D721Med (cell line): ENCODE data around the gene KRTAP9-8.
"Not testable (repeated sequence)": the region's sequence is repeated elsewhere in the genome, so short reads cannot be mapped to it uniquely, and the experiment has no call there.

ENCODE experiments used
- DNase-seq: peaks from one replicate; pipeline ENCODE4 v3.0.0; 2011; ENCODE audit warnings: low spot score; ENCODE audit not compliant: insufficient read length
- FAIRE-seq: peaks from 2 replicates; lab custom pipeline; 2011; peaks lifted over from hg19 to GRCh38; lab: Jason Lieb, UNC
- TF ChIP-seq, protein P1 (sequence below): IDR thresholded peaks from 2 replicates; pipeline ENCODE4 v1.5.1; 2012; ENCODE audit warnings: mild to moderate bottlenecking, control low read depth; ENCODE audit not compliant: insufficient read depth; ENCODE audit errors: missing control alignments

The KRTAP9-8 gene, protein sequence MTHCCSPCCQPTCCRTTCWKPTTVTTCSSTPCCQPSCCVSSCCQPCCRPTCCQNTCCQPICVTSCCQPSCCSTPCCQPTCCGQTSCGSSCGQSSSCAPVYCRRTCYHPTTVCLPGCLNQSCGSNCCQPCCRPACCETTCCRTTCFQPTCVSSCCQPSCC

DNA sequence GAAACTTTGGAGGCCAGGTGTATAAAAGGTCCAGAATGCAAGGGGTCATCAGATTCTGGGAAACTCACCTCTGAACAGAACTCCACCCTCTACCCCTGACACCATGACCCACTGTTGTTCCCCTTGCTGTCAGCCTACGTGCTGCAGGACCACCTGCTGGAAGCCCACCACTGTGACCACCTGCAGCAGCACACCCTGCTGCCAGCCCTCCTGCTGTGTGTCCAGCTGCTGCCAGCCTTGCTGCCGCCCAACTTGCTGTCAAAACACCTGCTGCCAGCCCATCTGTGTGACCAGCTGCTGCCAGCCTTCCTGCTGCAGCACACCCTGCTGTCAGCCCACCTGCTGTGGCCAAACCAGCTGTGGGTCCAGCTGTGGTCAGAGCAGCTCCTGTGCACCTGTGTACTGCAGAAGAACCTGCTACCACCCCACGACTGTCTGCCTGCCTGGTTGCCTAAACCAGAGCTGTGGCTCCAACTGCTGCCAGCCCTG lies at the start of gene KRTAP9-8:
TSS of gene KRTAP9-8 (plus strand) at position 51 of the 489 bp plus-strand sequence. CDS start at position 104, 53 bp downstream.
- FAIRE-seq, DNase-seq: not testable (repeated sequence)

DNA sequence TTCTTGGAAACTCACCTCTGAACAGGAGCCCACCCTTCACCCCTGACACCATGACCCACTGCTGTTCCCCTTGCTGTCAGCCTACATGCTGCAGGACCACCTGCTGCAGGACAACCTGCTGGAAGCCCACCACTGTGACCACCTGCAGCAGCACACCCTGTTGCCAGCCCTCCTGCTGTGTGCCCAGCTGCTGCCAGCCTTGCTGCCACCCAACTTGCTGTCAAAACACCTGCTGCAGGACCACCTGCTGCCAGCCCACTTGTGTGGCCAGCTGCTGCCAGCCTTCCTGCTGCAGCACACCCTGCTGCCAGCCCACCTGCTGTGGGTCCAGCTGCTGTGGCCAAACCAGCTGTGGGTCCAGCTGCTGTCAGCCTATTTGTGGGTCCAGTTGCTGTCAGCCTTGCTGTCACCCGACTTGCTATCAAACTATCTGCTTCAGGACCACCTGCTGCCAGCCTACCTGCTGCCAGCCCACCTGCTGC lies 47.9 kb upstream of the KRTAP9-8 start, which contains the start of gene KRTAP9-1:
TSS of gene KRTAP9-1 (plus strand) at position 51 of the 482 bp plus-strand sequence. CDS start at position 51, 0 bp downstream.
- not testable (repeated sequence) for DNase-seq, FAIRE-seq

DNA sequence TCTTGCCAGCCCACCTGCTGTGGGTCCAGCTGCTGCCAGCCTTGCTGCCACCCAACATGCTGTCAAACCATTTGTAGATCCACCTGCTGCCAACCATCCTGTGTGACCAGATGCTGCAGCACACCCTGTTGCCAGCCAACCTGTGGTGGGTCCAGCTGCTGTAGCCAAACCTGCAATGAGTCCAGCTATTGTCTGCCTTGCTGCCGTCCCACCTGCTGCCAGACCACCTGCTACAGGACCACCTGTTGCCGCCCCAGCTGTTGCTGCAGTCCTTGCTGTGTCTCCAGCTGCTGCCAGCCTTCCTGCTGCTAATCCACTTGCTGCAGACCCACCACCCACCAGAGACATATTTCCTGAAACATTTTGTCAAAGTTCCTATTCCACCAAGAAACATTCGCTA lies 47.5 kb upstream of the KRTAP9-8 start:
- no peak for DNase-seq

DNA sequence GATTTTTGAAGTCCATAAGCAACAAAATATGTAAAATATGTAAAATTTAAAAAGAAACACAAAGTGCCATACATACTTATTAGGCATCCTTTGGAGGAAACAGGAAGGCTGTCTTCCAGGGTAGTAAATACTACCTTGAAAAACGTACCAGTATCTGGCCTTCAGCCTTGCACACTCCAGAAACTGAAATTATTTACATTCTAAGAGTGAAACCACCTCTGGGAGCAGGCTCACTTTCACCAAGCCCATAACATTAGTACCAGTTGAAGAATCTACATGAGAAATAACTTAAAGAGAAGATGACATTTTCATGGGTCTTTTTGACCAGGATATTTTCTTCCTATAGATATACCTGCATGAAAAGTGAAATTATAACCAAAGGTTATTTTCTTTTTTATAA lies 41.7 kb upstream of the KRTAP9-8 start:
- no peak for FAIRE-seq
- TF ChIP-seq, protein P1, sequence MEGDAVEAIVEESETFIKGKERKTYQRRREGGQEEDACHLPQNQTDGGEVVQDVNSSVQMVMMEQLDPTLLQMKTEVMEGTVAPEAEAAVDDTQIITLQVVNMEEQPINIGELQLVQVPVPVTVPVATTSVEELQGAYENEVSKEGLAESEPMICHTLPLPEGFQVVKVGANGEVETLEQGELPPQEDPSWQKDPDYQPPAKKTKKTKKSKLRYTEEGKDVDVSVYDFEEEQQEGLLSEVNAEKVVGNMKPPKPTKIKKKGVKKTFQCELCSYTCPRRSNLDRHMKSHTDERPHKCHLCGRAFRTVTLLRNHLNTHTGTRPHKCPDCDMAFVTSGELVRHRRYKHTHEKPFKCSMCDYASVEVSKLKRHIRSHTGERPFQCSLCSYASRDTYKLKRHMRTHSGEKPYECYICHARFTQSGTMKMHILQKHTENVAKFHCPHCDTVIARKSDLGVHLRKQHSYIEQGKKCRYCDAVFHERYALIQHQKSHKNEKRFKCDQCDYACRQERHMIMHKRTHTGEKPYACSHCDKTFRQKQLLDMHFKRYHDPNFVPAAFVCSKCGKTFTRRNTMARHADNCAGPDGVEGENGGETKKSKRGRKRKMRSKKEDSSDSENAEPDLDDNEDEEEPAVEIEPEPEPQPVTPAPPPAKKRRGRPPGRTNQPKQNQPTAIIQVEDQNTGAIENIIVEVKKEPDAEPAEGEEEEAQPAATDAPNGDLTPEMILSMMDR, result no peak
- DNase-seq, result no peak

More for the DNA sequence above, 47.5 kb upstream of the KRTAP9-8 start:
- no peak for FAIRE-seq
- TF ChIP-seq, protein P1, result no peak

DNA sequence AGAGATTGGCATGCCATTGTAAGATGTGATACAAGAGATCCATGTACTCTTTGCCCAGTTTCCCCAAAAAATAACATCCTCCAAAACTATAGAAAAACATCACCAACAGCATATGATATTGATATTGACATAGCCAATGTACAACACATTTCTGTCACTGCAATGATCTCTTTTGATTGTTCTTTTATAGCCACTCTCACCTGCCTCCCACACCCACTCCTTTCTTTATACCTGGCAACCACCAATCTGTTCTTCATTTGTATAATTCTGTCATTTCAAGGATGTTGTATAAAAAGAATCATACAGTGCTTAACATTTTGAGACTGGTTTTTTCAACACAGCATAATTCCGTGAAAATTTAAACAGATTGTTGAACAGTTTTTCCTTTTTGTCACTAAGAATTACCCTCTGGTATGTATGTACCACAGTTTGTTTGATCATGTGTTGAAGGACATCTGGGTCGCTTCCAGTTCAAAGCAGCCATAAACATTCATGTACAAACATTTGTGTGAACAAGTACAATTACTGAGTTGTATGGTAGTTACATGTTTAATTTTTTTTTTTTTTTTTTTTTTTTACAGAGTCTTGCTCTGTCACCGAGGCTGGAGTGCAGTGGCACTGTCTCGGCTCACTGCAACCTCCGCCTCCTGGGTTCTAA lies 38.2 kb upstream of the KRTAP9-8 start:
- TF ChIP-seq, protein P1, result no peak
- FAIRE-seq (no peak), DNase-seq (no peak)

DNA sequence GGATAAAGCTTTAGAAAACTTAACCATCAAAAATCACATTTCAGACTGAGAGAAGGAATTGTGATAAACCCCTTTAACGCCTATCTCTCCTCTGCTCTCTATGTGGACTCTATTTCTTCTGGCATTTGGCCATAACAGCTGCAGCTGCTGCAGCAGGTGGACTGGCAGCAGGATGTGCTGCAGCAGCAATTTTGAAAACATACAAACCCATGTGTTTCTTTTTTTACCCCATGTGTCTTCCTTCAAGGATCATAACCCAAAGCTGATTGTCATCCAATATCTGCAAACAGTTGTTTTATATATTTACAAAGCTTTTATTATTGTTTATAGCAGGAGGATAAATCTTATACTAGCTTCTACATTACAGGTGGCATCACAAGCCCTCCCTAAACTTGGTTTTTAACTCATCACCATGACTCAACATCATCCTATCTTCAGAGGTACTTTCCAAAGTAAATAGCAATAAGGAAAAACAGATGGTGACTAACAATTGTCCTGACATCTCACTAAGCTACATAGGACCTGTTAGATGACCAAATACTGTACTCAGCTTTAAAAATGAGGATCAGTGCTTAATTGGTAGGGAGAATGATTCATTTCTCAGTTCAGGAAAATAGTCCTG lies 25.8 kb upstream of the KRTAP9-8 start:
- no peak for FAIRE-seq
- DNase-seq, result no peak
- TF ChIP-seq, protein P1, result no peak

DNA sequence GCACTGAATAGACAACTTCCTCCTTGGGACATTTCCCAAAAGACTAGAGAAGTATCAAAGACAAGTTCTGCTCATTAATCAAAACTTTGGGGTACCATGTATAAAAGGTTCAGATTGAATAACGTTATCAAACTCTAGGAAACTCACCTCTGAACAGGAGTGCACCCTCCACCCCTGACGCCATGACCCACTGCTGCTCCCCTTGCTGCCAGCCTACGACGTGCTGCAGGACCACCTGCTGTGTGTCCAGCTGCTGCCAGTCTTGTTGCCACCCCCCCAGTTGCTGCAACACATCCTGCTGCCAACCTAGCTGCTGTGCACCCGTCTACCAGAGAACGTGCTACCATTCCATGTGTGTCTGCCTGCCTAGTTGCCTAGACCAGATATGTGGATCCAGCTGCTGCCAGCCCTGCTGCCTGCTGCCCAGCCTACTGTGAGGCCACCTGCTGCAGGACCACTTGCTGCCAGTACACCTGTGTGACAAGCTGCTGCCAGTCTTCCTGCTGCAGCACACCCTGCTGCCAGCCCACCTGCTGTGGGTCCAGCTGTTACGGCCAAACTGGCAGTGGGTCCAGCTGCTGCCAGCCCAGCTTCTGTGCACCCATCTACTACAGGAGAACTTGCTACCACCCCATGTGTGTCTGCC lies 25.2 kb upstream of the KRTAP9-8 start:
- DNase-seq (no peak), FAIRE-seq (no peak)
- TF ChIP-seq, protein P1, result no peak

DNA sequence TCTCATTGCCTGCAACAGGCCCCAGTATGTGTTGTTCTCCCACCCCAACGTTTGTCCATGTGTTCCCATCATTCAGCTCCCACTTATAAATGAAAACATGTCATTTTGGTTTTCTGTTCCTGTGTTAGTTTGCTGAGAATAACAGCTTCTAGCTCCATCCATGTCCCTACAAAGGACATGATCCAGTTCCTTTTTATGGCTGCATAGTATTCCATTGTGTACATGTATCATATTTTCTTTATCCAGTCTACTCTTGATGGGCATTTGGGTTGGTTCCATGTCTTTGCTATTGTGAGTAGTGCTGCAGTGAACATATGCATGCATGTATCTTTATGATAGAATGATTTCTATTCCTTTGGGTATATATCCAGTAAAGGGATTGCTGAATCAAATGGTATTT lies 22.1 kb upstream of the KRTAP9-8 start:
- DNase-seq, result no peak
- FAIRE-seq, result no peak
- TF ChIP-seq, protein P1, result no peak
